ENCODE results near the gene SERPINE1. TPM values are rescaled to one million over a fixed set of nuclear protein-coding genes. Genes with fewer than 3 reads are reported as not detected.

Gene SERPINE1
- total and polyA plus RNA-seq, 2 of the 8 experiments (the other 6 are each of a cell fraction or from before 2014, with no cell fraction given), result 3.7 to 5.6 TPM

- CTCF ChIA-PET (ENCODE audit: partially characterized antibody), result interaction anchor here (0.7 to 8.3 kb wide), 11 partner anchors 12 to 271 kb away, joined by 3 to 80 read pairs (median 4); partner anchors contain the start of gene SLC12A9
- H3K79me1 ChIP-seq (ENCODE audit: low read depth, low read length), result no peaks in the 10 kb centered on the region
- peak overlapping the region; percentile 96; the same call in 1 of the 2 replicates for H2BK12ac ChIP-seq (ENCODE audit: low read depth, low read length)
- no peak overlapping the region for H3K27ac ChIP-seq (ENCODE audit: low read depth, low read length)
- no peak overlapping the region for H3K56ac ChIP-seq (replicated peaks; ENCODE audit: insufficient read length, low read depth, low read length)
- no peak overlapping the region for H2AFZ ChIP-seq (ENCODE audit: low read length)
- no peak overlapping the region for H2AK5ac ChIP-seq (ENCODE audit: low read depth, low read length)
- H4K8ac ChIP-seq (ENCODE audit: extremely low read depth, insufficient read depth, low read length), result no peak overlapping the region; the same call in 1 of the 2 replicates
- H4K91ac ChIP-seq (replicated peaks; ENCODE audit: insufficient read length, low read length), result no peak overlapping the region
- peaks cover 0 to 4% of the 10 kb centered on the region in 2 experiments; a peak in 1 of 4 replicates for H3K9me3 ChIP-seq (ENCODE audit: insufficient read depth in 2 of 2, low read depth in 1 of 2, low read length in 1 of 2)
- 0 out of 2 replicates have a peak overlapping the region, but pooled peaks have one; percentile 3 for H2BK15ac ChIP-seq (ENCODE audit: low read length)
- no peaks in the 10 kb centered on the region for H3K79me2 ChIP-seq (ENCODE audit: control insufficient read depth in 1 of 2, insufficient read depth in 2 of 2, low read length in 2 of 2)
- no peak overlapping the region for H3K14ac ChIP-seq (ENCODE audit: insufficient read length)
- POLR2A ChIA-PET (ENCODE audit: partially characterized antibody), result interaction anchor here (0.6 to 2.1 kb wide), 9 partner anchors 11 to 122 kb away, joined by 3 to 8 read pairs (median 3); partner anchors contain the start of gene FIS1
- no peaks in the 10 kb centered on the region; the same call in 1 of the 2 replicates for H3K23me2 ChIP-seq (ENCODE audit: low read depth, low read length)
- no peak overlapping the region for H3K4me2 ChIP-seq (ENCODE audit: insufficient read depth in 1 of 2, low read depth in 2 of 2, low read length in 2 of 2)
- H3K23ac ChIP-seq (ENCODE audit: insufficient read length), result no peak overlapping the region
- no peaks in the 10 kb centered on the region; a peak in 1 of 7 replicates for H3K27me3 ChIP-seq (replicated peaks in 1 of 4; ENCODE audit: control insufficient read depth in 3 of 4, extremely low read depth in 1 of 4, insufficient read depth in 3 of 4, low read length in 3 of 4)
- peak overlapping the region; percentile 93; the same call in 1 of the 2 replicates for H3K18ac ChIP-seq (ENCODE audit: extremely low read depth, low read length)
- peaks cover 8 to 22% (median 14%) of the 10 kb centered on the region in 4 experiments for H3K4me1 ChIP-seq (replicated peaks in 1 of 4; ENCODE audit: control insufficient read depth in 3 of 4, insufficient read depth in 4 of 4, low read length in 3 of 4)
- H2BK120ac ChIP-seq (replicated peaks; ENCODE audit: low read depth, low read length), result no peak overlapping the region
- no peak overlapping the region for H3K9ac ChIP-seq (replicated peaks in 1 of 4; ENCODE audit: extremely low read depth in 1 of 4, low read depth in 3 of 4, low read length in 3 of 4)
- no peaks in the 10 kb centered on the region for H3K36me3 ChIP-seq (ENCODE audit: control insufficient read depth in 2 of 4, insufficient read depth in 4 of 4, low read length in 3 of 4)
- H4K5ac ChIP-seq (ENCODE audit: insufficient read length, low read depth, low read length), result no peak overlapping the region
- WGBS, 2 experiments (ENCODE audit: extremely low coverage in 1 of 2, insufficient coverage in 1 of 2, insufficient read length in 1 of 2, insufficient replicate concordance in 2 of 2, low coverage in 1 of 2, low lambda C conversion rate in 2 of 2, missing lambda C conversion rate in 1 of 2), result 89% methylated on average over 11 of the region's 11 CpGs; no CpG with 5 or more reads in 1 of the 2 experiments
- no peak for DNase-seq (ENCODE audit: low read depth in 1 of 2, low spot score in 2 of 2)
- 0 out of 2 replicates have a peak overlapping the region, but pooled peaks have one; percentile 9 for H2BK20ac ChIP-seq (ENCODE audit: low read length)
- H2BK5ac ChIP-seq (ENCODE audit: low read depth, low read length), result peak overlapping the region; percentile 88; the same call in 1 of the 2 replicates
- H3K4me3 ChIP-seq (ENCODE audit: extremely low read depth in 1 of 4, insufficient read depth in 2 of 4, low read depth in 3 of 4, low read length in 4 of 4), result no peak overlapping the region
- no peak overlapping the region for H3K4ac ChIP-seq (replicated peaks; ENCODE audit: insufficient read length, low read depth, low read length)
- no peaks in the 10 kb centered on the region for H4K20me1 ChIP-seq (replicated peaks in 1 of 2; ENCODE audit: control insufficient read depth in 1 of 2, insufficient read depth in 2 of 2, low read length in 2 of 2)
- TF ChIP-seq KDM1A (IDR thresholded peaks at IDR 0.05; ENCODE audit: borderline replicate concordance, low read length) (0 out of 2 replicates have a peak, but pooled peaks have one; percentile 43), ATF2 (IDR thresholded peaks at IDR 0.05; ENCODE audit: low read length) (no peak)
- FAIRE-seq, result no peak
These were observed 3.8 kb upstream of the SERPINE1 start for GRCh38 chr7:101122933-101123702.

Data from H1 (cell line).